ENCODE measurements around the gene PIK3C2A.

Gene PIK3C2A

GRCh38 chr11:17159441-17159840, 48.3 kb downstream of the PIK3C2A start:
- 90% methylated on average over 3 of the region's 3 CpGs for WGBS

More at GRCh38 chr11:17159441-17159840, 48.3 kb downstream of the PIK3C2A start:
- Histone ChIP-seq H3K4me1 (ENCODE audit: insufficient read depth, low read length) (peaks cover 8% of the 10 kb centered on the region; the same call in 1 of the 2 replicates), H3K9ac (ENCODE audit: low read depth, low read length) (no peak overlapping the region), H3K9me3 (ENCODE audit: insufficient read depth, low read depth, low read length) (no peaks in the 10 kb centered on the region), H3K36me3 (ENCODE audit: insufficient read depth, low read length) (peaks cover 12% of the 10 kb centered on the region), H3K4me3 (ENCODE audit: low read length) (no peak overlapping the region), H3K27me3 (ENCODE audit: insufficient read depth, low read length) (no peaks in the 10 kb centered on the region), H3K27ac (ENCODE audit: low read depth, low read length) (no peak overlapping the region)

Data from HUES64 (cell line).